T-helper 17 cell (primary cell): Measurements from ENCODE around the gene ADGRA1. TPM values are rescaled to one million over a fixed set of nuclear protein-coding genes. Genes with fewer than 3 reads are reported as not detected.
"Not testable (repeated sequence)": the region's sequence is repeated elsewhere in the genome, so short reads cannot be mapped to it uniquely, and the experiment has no call there.

Experiments used
- ATAC-seq: fragments of 150-1000 bp; cut with Tn5 transposase; 2 replicates; pipeline ENCODE4 v1.10.0; 2021; ENCODE audit warnings: mild to moderate bottlenecking, moderate library complexity
- DNase-seq, 3 donors: peaks; one replicate each; pipeline versions ENCODE4 v3.0.0 to v3.0.0-alpha.2; 2020 to 2021
- H3K9me3 ChIP-seq: one replicate; pipeline ENCODE4 v1.7.0; 2013; ENCODE audit warnings: low read length, mild to moderate bottlenecking; ENCODE audit not compliant: control insufficient read depth, poor library complexity, severe bottlenecking
- H3K27ac Mint-ChIP-seq: one replicate; pipeline ENCODE4 v1.8.0; 2022; ENCODE audit warnings: mild to moderate bottlenecking, moderate library complexity, mixed read lengths
- H3K27me3 Mint-ChIP-seq: one replicate; pipeline ENCODE4 v1.8.0; 2022; ENCODE audit warnings: mixed read lengths
- H3K36me3 Mint-ChIP-seq: one replicate; pipeline ENCODE4 v1.8.0; 2022; ENCODE audit warnings: low read depth, mixed read lengths
- H3K4me1 Mint-ChIP-seq: one replicate; pipeline ENCODE4 v1.8.0; 2022; ENCODE audit warnings: mild to moderate bottlenecking, mixed read lengths
- H3K4me3 Mint-ChIP-seq: one replicate; pipeline ENCODE4 v1.8.0; 2022; ENCODE audit warnings: mild to moderate bottlenecking, moderate library complexity, mixed read lengths
- total RNA-seq, 4 donors: library from RNA in 2 of 4; stranded (reverse) in 2 of 4; gene quantifications; one replicate each; pipeline ENCODE4 v1.2.3 and lab custom pipeline; 2022 to 2026

Gene ADGRA1
- total RNA-seq, 2 donors from 2014 or later = not detected

DNA sequence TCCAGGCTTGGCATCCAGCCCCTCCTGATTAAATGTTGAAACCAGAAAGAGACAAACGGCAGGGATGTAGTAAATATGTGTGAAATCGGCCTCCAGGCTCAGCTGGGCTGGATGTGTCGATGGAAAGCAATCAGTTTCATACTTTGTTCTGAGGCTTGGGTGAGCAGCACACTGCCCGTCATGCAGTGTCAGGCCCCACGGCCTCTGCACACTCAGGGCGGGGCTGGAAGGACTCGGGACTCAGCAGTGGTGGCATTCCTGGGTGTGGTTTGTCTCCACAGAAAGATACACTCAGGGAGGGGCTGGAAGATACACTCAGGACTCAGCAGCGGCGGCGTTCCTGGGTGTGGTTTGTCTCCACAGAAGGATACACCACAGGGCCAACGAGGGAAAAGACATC, 22.0 kb downstream of the ADGRA1 start:
- no peak for ATAC-seq
- peaks cover 11% of the 10 kb centered on the region for H3K27me3 Mint-ChIP-seq
- no peak for DNase-seq
- H3K4me1 Mint-ChIP-seq = no peaks in the 10 kb centered on the region
- H3K36me3 Mint-ChIP-seq = no peaks in the 10 kb centered on the region
- no peak overlapping the region for H3K4me3 Mint-ChIP-seq
- H3K27ac Mint-ChIP-seq = no peak overlapping the region
- no peaks in the 10 kb centered on the region for H3K9me3 ChIP-seq

DNA sequence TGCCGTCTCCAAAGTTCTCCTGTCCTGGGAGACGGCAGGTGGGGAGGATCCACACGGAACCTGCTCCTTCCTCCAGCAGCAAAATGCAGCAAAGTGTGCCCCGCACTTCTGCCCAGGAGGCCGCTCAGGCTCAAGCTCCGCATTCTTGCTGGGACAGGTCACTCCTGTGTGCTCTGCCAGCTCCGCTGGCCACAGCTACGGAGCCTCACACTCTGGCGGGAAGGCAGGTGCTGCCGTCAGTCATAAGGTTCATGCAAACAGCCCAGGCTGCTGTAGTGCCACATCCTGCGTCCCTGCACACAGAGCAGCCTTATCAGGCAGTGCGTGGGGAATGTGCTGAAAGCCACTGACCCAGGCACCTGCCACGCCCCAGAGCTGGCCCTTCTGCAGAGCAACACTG, 22.4 kb downstream of the ADGRA1 start:
- H3K9me3 ChIP-seq = no peaks in the 10 kb centered on the region
- Mint-ChIP-seq H3K27ac (no peak overlapping the region), H3K36me3 (no peaks in the 10 kb centered on the region), H3K4me3 (no peak overlapping the region), H3K4me1 (no peaks in the 10 kb centered on the region), H3K27me3 (peaks cover 8% of the 10 kb centered on the region)
- ATAC-seq = no peak
- DNase-seq = no peak

DNA sequence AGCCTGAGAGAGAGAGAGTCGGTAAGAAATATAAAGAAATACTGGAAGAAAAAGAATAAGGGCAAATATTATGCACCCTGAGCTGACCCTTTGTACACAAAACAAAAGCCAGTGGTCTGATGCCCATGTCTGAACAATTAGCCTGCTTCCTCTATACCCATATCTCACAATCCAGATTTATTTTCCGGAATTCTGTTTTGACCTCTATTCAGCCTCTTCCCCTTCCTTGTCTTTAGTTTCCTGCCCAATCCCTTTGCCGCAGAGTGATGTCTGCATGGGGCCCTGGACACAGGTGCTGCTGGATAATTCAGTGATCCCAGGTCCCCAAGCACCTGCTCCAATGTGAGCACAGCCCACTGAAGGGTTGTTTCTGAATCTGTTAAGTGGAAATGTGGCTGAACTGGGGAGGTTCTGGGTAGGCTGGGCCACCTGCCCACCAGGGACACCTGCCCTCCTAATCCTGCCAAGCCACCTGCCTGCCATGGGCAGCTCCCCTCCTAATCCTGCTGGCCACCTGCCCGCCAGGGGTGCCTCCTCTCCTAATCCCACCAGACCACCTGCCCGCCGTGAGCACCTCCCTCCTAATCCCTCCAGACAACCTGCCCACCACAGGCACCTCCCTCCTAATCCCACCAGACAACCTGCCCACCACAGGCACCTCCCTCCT, 23.0 kb downstream of the ADGRA1 start:
- Mint-ChIP-seq H3K27ac (no peak overlapping the region), H3K4me3 (no peak overlapping the region)

DNA sequence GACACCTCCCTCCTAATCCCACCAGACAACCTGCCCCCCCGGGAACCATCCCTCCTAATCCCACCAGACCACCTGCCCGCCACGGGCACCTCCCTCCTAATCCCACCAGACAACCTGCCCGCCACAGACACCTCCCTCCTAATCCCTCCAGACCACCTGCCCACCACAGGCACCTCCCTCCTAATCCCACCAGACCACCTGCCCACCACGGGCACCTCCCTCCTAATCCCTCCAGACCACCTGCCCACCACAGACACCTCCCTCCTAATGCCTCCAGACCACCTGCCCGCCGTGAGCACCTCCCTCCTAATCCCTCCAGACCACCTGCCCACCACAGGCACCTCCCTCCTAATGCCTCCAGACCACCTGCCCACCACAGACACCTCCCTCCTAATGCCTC, 23.9 kb downstream of the ADGRA1 start:
- DNase-seq, H3K27ac Mint-ChIP-seq: not testable (repeated sequence)

More for the DNA sequence above, 23.0 kb downstream of the ADGRA1 start:
- DNase-seq = no peak
- ATAC-seq = no peak
- H3K4me1 Mint-ChIP-seq = no peaks in the 10 kb centered on the region
- H3K9me3 ChIP-seq = no peaks in the 10 kb centered on the region
- H3K27me3 Mint-ChIP-seq = peaks cover 7% of the 10 kb centered on the region
- H3K36me3 Mint-ChIP-seq = no peaks in the 10 kb centered on the region

DNA sequence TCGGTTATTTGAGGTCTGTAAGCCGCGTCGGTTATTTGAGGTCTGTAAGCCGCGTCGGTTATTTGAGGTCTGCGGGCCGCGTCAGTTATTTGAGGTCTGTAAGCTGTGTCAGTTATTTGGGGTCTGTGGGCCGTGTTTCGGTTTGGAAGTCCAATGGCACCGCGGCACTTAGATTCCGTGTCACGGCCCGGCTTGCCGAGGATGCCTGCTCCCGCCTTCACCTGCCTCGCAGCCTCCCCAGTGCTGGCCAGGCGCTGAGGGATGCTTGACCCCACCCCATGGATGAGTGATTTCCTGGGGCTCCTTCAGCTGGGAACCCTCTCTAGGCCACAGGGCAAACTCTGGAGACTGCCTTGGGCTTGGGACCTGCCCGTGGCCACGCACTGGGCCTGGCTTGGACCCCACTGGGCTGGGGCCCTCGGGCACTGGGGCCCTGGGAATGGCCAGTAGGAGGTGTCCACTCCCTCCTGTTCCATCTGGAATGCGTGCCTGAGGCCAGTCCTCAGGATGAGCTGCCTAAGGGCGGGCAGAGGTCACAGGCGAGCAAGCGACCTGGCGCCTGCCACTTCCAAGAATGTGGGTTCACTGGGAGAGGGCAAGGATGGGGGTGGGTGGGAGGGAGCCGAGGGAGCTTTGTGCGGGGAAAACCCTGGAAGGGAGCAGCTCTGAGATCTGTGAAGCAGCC, 25.6 kb downstream of the ADGRA1 start:
- H3K4me1 Mint-ChIP-seq = no peaks in the 10 kb centered on the region
- peaks cover 7% of the 10 kb centered on the region for H3K27me3 Mint-ChIP-seq
- H3K36me3 Mint-ChIP-seq = no peaks in the 10 kb centered on the region
- H3K4me3 Mint-ChIP-seq = no peak overlapping the region
- no peak overlapping the region for H3K27ac Mint-ChIP-seq
- no peak for ATAC-seq
- H3K9me3 ChIP-seq = no peaks in the 10 kb centered on the region
- no peak for DNase-seq

More for the DNA sequence above, 23.9 kb downstream of the ADGRA1 start:
- not testable (repeated sequence) for H3K4me1 Mint-ChIP-seq, H3K9me3 ChIP-seq, ATAC-seq, H3K4me3 Mint-ChIP-seq, H3K27me3 Mint-ChIP-seq, H3K36me3 Mint-ChIP-seq

DNA sequence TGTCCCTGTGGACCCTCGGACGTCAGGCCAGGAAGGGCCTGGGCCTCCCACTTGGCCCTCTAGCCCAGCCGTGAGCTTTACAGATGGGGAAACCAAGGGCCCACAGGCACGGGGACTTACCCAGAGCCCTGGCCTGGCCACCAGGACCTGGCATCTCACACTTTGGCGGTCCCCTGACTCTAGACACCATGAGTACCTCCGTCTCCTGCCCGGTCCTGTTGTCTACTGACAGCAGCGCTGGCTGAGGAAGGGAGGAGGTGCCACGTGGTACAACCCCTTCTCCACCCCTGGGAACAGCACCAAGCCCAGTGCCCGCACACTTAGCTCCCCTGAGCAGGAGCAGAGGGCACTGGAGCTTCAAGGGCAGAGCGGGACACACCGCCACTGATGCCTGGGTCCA, 26.1 kb downstream of the ADGRA1 start:
- no peaks in the 10 kb centered on the region for H3K9me3 ChIP-seq
- no peaks in the 10 kb centered on the region for H3K4me1 Mint-ChIP-seq
- ATAC-seq = no peak
- H3K4me3 Mint-ChIP-seq = no peak overlapping the region
- no peaks in the 10 kb centered on the region for H3K36me3 Mint-ChIP-seq
- no peak for DNase-seq
- no peak overlapping the region for H3K27ac Mint-ChIP-seq
- H3K27me3 Mint-ChIP-seq = peaks cover 7% of the 10 kb centered on the region

DNA sequence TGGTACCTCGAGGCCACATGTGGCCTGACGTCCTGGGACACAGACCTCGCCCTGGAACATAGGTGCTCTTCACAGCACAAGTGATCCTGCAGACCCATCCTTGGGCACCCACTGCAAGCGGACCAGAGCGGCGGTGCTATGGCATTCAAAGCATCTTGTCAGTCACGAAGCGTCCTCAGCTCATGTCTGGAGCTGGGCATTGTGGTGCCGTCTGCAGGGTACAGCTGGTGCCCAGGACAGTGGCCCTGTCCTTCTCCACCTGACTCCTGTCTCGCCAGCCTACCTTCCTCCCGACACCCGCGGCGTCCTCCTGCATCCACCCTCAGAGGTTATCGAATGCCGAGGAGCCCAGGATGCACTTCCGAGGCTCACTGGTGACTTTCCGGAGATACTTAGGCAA, 26.5 kb downstream of the ADGRA1 start:
- no peak overlapping the region for H3K27ac Mint-ChIP-seq
- peaks cover 7% of the 10 kb centered on the region for H3K27me3 Mint-ChIP-seq
- H3K4me3 Mint-ChIP-seq = no peak overlapping the region
- ATAC-seq (no peak), DNase-seq (no peak)
- no peaks in the 10 kb centered on the region for H3K36me3 Mint-ChIP-seq
- no peaks in the 10 kb centered on the region for H3K4me1 Mint-ChIP-seq
- no peaks in the 10 kb centered on the region for H3K9me3 ChIP-seq

DNA sequence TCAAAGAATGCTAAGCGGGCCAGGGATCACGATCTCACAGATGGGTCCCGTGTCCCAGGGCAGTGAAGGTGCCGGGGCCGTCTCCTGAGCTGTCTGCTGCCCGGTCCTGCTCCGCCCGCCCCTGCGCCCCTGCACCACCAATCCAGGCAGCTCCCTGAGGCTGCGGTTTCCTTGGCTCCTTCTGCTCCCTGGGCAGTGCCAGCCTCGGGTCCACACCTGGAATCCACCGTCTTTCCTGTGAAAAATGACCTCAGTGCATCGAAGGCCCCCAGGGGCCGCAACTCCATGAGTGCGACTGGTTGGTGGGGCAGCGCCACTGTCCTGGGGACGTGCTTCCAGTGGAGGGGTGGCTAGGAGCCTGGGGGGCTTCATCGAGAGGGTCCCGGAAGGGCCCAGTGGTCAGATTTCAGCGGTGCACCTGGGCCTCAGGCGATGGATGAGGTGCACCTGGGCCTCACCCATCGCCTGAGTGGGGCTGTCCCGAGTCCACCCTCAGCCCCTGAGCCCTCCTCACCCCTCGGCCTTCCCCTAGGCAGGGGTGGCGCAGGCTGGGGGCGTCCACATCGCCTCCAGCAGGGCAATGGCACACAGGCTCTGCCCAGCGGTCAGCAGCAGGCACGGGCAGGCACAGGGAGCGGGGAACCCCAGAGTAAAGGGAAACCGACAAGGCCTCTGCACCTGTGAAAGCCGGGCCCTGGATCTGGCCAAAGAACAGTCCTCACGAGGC, 27.2 kb downstream of the ADGRA1 start:
- Mint-ChIP-seq H3K27me3 (peaks cover 7% of the 10 kb centered on the region), H3K36me3 (no peaks in the 10 kb centered on the region), H3K4me1 (no peaks in the 10 kb centered on the region), H3K27ac (no peak overlapping the region), H3K4me3 (no peak overlapping the region)
- no peak for DNase-seq
- ATAC-seq = no peak
- no peaks in the 10 kb centered on the region for H3K9me3 ChIP-seq

DNA sequence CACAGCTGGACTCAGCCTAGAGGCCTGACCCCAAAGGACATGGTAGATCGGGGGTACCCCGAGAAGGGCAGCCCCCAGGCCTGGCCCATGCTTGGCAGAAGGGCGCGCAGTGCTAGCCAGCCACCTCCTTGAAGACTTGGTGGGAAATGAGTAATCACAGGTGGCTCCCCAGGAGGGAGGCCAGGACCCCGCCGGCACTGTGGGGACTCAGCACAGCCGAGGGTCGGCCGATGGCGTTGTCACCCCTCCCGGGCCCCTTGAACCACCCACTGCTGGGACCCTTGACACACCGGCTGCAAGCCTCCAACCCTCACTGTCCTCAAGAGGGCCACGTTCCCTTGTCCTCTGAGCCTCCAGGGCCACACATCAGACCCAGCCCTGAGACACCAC, 27.7 kb downstream of the ADGRA1 start:
- DNase-seq (no peak), ATAC-seq (no peak)
- Mint-ChIP-seq H3K27me3 (peaks cover 2% of the 10 kb centered on the region), H3K4me3 (no peak overlapping the region), H3K36me3 (no peaks in the 10 kb centered on the region), H3K4me1 (no peaks in the 10 kb centered on the region), H3K27ac (no peak overlapping the region)
- no peaks in the 10 kb centered on the region for H3K9me3 ChIP-seq

DNA sequence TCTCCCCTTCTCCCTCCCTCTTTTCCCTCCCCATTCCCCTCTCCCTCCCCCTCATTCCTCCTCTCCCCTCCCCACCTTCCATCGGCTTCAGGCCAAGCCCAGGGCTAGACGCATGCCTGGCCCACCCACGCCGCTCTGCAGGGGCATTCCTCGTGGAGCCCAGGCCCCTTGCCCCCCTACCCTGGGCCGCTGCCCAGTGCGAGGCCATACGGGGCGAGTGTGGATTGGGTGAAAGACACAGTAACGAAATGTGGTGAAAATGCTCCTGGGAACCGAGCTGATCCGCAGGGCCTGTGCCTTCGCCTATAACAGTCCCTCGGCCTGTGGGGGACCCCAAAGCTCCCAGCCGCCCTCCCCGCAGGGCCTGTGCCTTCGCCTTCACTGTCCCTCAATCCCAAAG, 28.3 kb downstream of the ADGRA1 start:
- no peak for DNase-seq
- peaks cover 4% of the 10 kb centered on the region for H3K27me3 Mint-ChIP-seq
- no peaks in the 10 kb centered on the region for H3K4me1 Mint-ChIP-seq
- ATAC-seq = no peak
- no peak overlapping the region for H3K27ac Mint-ChIP-seq
- no peaks in the 10 kb centered on the region for H3K36me3 Mint-ChIP-seq
- no peak overlapping the region for H3K4me3 Mint-ChIP-seq
- H3K9me3 ChIP-seq = no peaks in the 10 kb centered on the region

DNA sequence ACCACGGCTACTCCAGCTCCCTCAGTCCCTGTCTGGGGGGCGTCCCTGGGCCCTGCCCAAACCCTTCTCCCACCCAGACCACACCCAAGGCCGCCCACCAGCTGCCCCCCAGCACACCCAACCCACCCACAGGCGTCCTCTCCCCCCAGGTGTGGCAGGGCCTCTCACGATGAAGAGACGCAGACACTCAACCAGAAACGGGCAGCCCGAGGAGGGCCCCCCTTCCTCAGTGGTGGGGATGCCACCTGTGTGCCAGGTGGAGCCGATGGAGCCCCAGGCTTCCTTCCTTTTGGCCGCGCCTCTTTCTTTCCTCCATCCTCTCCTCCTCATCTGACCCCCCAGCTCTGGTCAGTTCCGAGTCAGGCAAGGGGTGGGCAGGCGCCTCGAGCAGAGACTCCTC, 28.7 kb downstream of the ADGRA1 start:
- Mint-ChIP-seq H3K36me3 (no peaks in the 10 kb centered on the region), H3K27me3 (peaks cover 4% of the 10 kb centered on the region), H3K4me1 (no peaks in the 10 kb centered on the region), H3K27ac (no peak overlapping the region), H3K4me3 (no peak overlapping the region)
- H3K9me3 ChIP-seq = no peaks in the 10 kb centered on the region
- DNase-seq = no peak
- no peak for ATAC-seq

DNA sequence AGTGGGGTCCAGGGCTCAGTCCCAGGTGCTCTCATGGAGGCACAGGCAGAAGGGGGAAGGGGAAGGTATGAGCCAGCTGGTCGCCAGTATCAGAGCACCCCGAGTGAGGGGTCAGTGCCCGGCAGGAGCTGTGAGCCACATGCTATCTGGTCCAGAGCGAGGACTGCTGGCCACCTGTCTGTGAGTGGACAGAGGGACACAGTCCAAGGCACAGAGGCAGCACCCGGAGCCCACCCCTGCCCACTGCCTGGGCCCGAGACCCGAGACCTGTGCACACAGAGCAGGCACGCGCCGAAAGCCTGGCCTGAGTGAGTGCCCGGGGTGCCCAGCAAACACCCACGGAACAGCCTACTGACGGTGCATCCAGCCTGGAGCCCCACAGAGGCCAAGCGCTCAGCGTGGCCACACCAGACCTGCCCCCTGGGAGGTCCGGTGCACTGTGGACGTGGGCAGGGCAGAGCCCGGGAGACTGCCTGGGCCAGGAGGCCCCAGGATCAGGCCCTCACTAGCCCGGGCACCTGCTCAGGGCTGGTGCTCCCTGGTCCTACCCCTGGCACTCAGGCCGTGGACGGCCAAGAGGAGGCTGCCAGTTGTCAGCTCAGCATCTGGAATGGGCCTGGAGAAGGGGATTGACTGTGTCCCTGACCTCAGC, 29.4 kb downstream of the ADGRA1 start:
- ATAC-seq (no peak), DNase-seq (no peak)
- no peaks in the 10 kb centered on the region for H3K9me3 ChIP-seq
- H3K4me3 Mint-ChIP-seq = no peak overlapping the region
- no peak overlapping the region for H3K27ac Mint-ChIP-seq
- peaks cover 4% of the 10 kb centered on the region for H3K27me3 Mint-ChIP-seq
- H3K36me3 Mint-ChIP-seq = no peaks in the 10 kb centered on the region
- no peaks in the 10 kb centered on the region for H3K4me1 Mint-ChIP-seq

DNA sequence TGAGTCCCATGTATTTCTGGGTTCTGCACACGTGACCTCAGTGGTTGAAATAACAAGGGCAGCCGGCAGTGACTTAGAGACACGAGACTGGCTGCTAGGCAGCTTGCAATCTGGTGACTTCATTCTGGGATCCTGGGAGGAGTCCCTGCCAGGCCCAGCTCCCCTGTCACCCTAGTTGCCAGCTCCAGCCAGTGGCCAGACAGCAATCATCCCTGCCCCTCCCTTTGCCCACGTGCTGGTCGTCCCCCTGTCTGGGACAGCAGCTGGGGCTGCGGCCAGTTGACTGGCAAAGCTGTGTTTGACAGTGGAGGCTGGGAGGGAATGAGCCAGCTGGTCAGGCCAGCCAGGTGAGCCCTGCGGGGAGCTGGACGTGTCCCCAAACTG, 30.0 kb downstream of the ADGRA1 start:
- H3K36me3 Mint-ChIP-seq = no peaks in the 10 kb centered on the region
- no peaks in the 10 kb centered on the region for H3K9me3 ChIP-seq
- DNase-seq = no peak

More for the DNA sequence above, 30.0 kb downstream of the ADGRA1 start:
- H3K27me3 Mint-ChIP-seq = peaks cover 4% of the 10 kb centered on the region
- no peak overlapping the region for H3K27ac Mint-ChIP-seq
- no peak for ATAC-seq
- H3K4me1 Mint-ChIP-seq = no peaks in the 10 kb centered on the region
- no peak overlapping the region for H3K4me3 Mint-ChIP-seq
